DND-41 (cell line): ENCODE data around the gene MAP3K1.

Experiments
- ATAC-seq: fragments of 200-7000 bp; cut with Tn5 transposase; 3 replicates; pipeline ENCODE4 v1.9.1; 2021; ENCODE audit warnings: low read depth; ENCODE audit not compliant: insufficient read depth
- DNase-seq: peaks from one replicate; pipeline ENCODE4 v3.0.0-alpha.2; 2020
- H2AFZ ChIP-seq: 2 replicates; pipeline ENCODE4 v1.6.0; 2012; ENCODE audit warnings: low read depth, low read length
- H3K27ac ChIP-seq: 2 replicates; pipeline ENCODE4 v1.5.1; 2012; ENCODE audit warnings: low read length, inconsistent platforms
- H3K27me3 ChIP-seq: fragments of 200-600 bp; sonication (generic); 2 replicates; pipeline ENCODE4 v1.6.0; 2012; ENCODE audit warnings: low read length, mild to moderate bottlenecking, inconsistent platforms; ENCODE audit not compliant: insufficient read depth, poor library complexity
- H3K36me3 ChIP-seq: 2 replicates; pipeline ENCODE4 v1.5.1; 2012; ENCODE audit warnings: low read length, inconsistent platforms; ENCODE audit not compliant: insufficient read depth
- H3K4me1 ChIP-seq: 2 replicates; pipeline ENCODE4 v1.5.1; 2012; ENCODE audit warnings: mild to moderate bottlenecking, low read length; ENCODE audit not compliant: insufficient read depth
- H3K4me2 ChIP-seq: 2 replicates; pipeline ENCODE4 v1.6.0; 2012; ENCODE audit warnings: mild to moderate bottlenecking, moderate library complexity, low read length, inconsistent platforms; ENCODE audit not compliant: insufficient read depth
- H3K4me3 ChIP-seq, 2 experiments: fragments of 200-600 bp in 1 of 2; shearing (Covaris generic) in 1 of 2; 2 replicates each; pipeline ENCODE4 v1.5.1; 2012 to 2016; ENCODE audit warnings: inconsistent platforms in 2 of 2, low read length in 2 of 2, mild to moderate bottlenecking in 2 of 2, low read depth in 1 of 2, moderate library complexity in 1 of 2
- H3K79me2 ChIP-seq: 2 replicates; pipeline ENCODE4 v1.6.0; 2012; ENCODE audit warnings: low read length, inconsistent platforms; ENCODE audit not compliant: insufficient read depth
- H3K9ac ChIP-seq: 2 replicates; pipeline ENCODE4 v1.6.0; 2012; ENCODE audit warnings: low read depth, mild to moderate bottlenecking, inconsistent platforms, low read length, moderate library complexity
- H3K9me3 ChIP-seq: 2 replicates; pipeline ENCODE4 v1.5.1; 2012; ENCODE audit warnings: low read length, moderate library complexity, mild to moderate bottlenecking, inconsistent platforms; ENCODE audit not compliant: insufficient read depth, severe bottlenecking
- H4K20me1 ChIP-seq: 2 replicates; pipeline ENCODE4 v1.6.0; 2012; ENCODE audit warnings: low read length; ENCODE audit not compliant: insufficient read depth
- CTCF ChIP-seq: IDR thresholded peaks from 2 replicates; pipeline ENCODE4 v1.5.1; 2012; ENCODE audit warnings: borderline replicate concordance, low read length, moderate library complexity, mild to moderate bottlenecking; ENCODE audit not compliant: poor library complexity, severe bottlenecking; ENCODE audit errors: extremely low read depth
- EZH2 ChIP-seq: IDR thresholded peaks from 3 replicates; pipeline ENCODE4 v1.6.1; 2012; ENCODE audit warnings: borderline replicate concordance, low read depth, mild to moderate bottlenecking, moderate library complexity, low read length, inconsistent platforms; ENCODE audit not compliant: severe bottlenecking

Gene MAP3K1

GRCh38 chr5:56840597-56840996 lies 25.2 kb downstream of the MAP3K1 start:
- H3K79me2 ChIP-seq, result no peaks in the 10 kb centered on the region
- peaks cover 5% of the 10 kb centered on the region for H3K4me1 ChIP-seq
- H3K4me3 ChIP-seq, result no peak overlapping the region
- no peak for DNase-seq
- TF ChIP-seq EZH2 (no peak), CTCF (no peak)
- H3K27me3 ChIP-seq, result no peaks in the 10 kb centered on the region
- no peak for ATAC-seq
- H3K9ac ChIP-seq, result no peak overlapping the region
- no peaks in the 10 kb centered on the region; the same call in none of the 2 replicates for H4K20me1 ChIP-seq
- H3K27ac ChIP-seq, result no peak overlapping the region
- H3K4me2 ChIP-seq, result no peak overlapping the region
- no peaks in the 10 kb centered on the region for H3K36me3 ChIP-seq
- no peak overlapping the region for H2AFZ ChIP-seq
- no peaks in the 10 kb centered on the region for H3K9me3 ChIP-seq

- Histone ChIP-seq H3K79me2 (no peaks in the 10 kb centered on the region), H3K9me3 (no peaks in the 10 kb centered on the region), H3K27me3 (no peaks in the 10 kb centered on the region), H2AFZ (no peak overlapping the region), H3K4me3 (no peak overlapping the region), H3K27ac (no peak overlapping the region), H3K4me2 (no peak overlapping the region), H3K4me1 (no peaks in the 10 kb centered on the region), H3K9ac (no peak overlapping the region), H4K20me1 (no peaks in the 10 kb centered on the region), H3K36me3 (no peaks in the 10 kb centered on the region)
- DNase-seq, result no peak
- ATAC-seq, result no peak
- TF ChIP-seq EZH2, result no peak
Measured at GRCh38 chr5:56845277-56845676, 29.9 kb downstream of the MAP3K1 start.

GRCh38 chr5:56845904-56846480 lies 30.6 kb downstream of the MAP3K1 start:
- H3K9me3 ChIP-seq, result no peaks in the 10 kb centered on the region
- H3K27me3 ChIP-seq, result no peaks in the 10 kb centered on the region
- H3K4me1 ChIP-seq, result no peaks in the 10 kb centered on the region
- no peak overlapping the region for H3K9ac ChIP-seq
- TF ChIP-seq CTCF, result no peak
- no peak for TF ChIP-seq EZH2
- H2AFZ ChIP-seq, result no peak overlapping the region
- no peak overlapping the region for H3K27ac ChIP-seq
- ATAC-seq (no peak), DNase-seq (no peak)
- no peak overlapping the region for H3K4me3 ChIP-seq
- no peaks in the 10 kb centered on the region for H3K79me2 ChIP-seq
- H4K20me1 ChIP-seq, result no peaks in the 10 kb centered on the region
- no peaks in the 10 kb centered on the region for H3K36me3 ChIP-seq
- no peak overlapping the region for H3K4me2 ChIP-seq

- no peak for DNase-seq
- Histone ChIP-seq H3K27ac (no peak overlapping the region), H3K27me3 (no peaks in the 10 kb centered on the region), H3K9ac (no peak overlapping the region), H3K4me3 (no peak overlapping the region), H4K20me1 (no peaks in the 10 kb centered on the region; the same call in 1 of the 2 replicates), H3K79me2 (no peaks in the 10 kb centered on the region), H3K9me3 (no peaks in the 10 kb centered on the region), H2AFZ (no peak overlapping the region), H3K36me3 (no peaks in the 10 kb centered on the region), H3K4me2 (no peak overlapping the region), H3K4me1 (peaks cover 8% of the 10 kb centered on the region)
- TF ChIP-seq EZH2, result no peak
- no peak for TF ChIP-seq CTCF
- no peak for ATAC-seq
Measured at GRCh38 chr5:56848206-56848605, 32.9 kb downstream of the MAP3K1 start.
